A549 (cell line): Measurements from ENCODE around the gene C20orf173. TPM values are rescaled to one million over a fixed set of nuclear protein-coding genes. Genes with fewer than 3 reads are reported as not detected.

Source experiments
- ATAC-seq, 2 experiments: fragments of 200-7000 bp in 1 of 2; fragments of >200 bp in 1 of 2; cut with Nextera tagmentation in 1 of 2; cut with Tn5 transposase in 1 of 2; 3 replicates each; pipeline versions ENCODE4 v1.8.0 to v1.9.1; 2018 to 2020; ENCODE audit warnings: mild to moderate bottlenecking in 1 of 2, moderate library complexity in 1 of 2
- CTCF ChIA-PET: fragments of 300-600 bp; sonication (Branson Sonifier 250); formaldehyde crosslinking; extraction: SDS; loops from one replicate; lab custom pipeline; 2021; ENCODE audit warnings: antibody characterized with exemption, inconsistent platforms; lab: Yijun Ruan, JAX
- POLR2A ChIA-PET: fragments of 350-600 bp; formaldehyde crosslinking; extraction: SDS; loops from one replicate; lab custom pipeline; 2021; ENCODE audit warnings: antibody characterized with exemption, inconsistent platforms; lab: Yijun Ruan, JAX
- DNase-seq, 2 experiments: peaks; one replicate each; pipeline versions ENCODE4 v3.0.0 to v3.0.0-alpha.2; 2011 to 2016; ENCODE audit warnings: low read depth in 1 of 2, low spot score in 1 of 2
- FAIRE-seq: peaks from 2 replicates; lab custom pipeline; 2011; peaks lifted over from hg19 to GRCh38; lab: Jason Lieb, UNC
- H3K27ac ChIP-seq, 2 experiments: fragments of >200 bp; sonication (Bioruptor Twin); formaldehyde crosslinking; 3 replicates each; pipeline ENCODE4 v1.5.1; 2016 to 2017
- H3K4me1 ChIP-seq: fragments of >200 bp; sonication (Bioruptor Twin); formaldehyde crosslinking; 3 replicates; pipeline ENCODE4 v1.6.1; 2016
- H3K4me2 ChIP-seq: fragments of >200 bp; sonication (Bioruptor Twin); formaldehyde crosslinking; 3 replicates; pipeline ENCODE4 v1.6.1; 2016
- H3K4me3 ChIP-seq: fragments of >200 bp; sonication (Bioruptor Twin); formaldehyde crosslinking; 3 replicates; pipeline ENCODE4 v1.5.1; 2016
- H3K9me3 ChIP-seq: fragments of >200 bp; sonication (Bioruptor Twin); formaldehyde crosslinking; 3 replicates; pipeline ENCODE4 v1.6.1; 2016
- CTCF ChIP-seq: fragments of >200 bp; sonication (Bioruptor Twin); formaldehyde crosslinking; IDR thresholded peaks from 3 replicates; pipeline ENCODE4 v1.5.1; 2016
- EP300 ChIP-seq, 2 experiments: fragments of >200 bp; sonication (Bioruptor Twin); formaldehyde crosslinking; IDR thresholded peaks; 2 replicates in 1 of 2; 3 replicates in 1 of 2; pipeline ENCODE4 v1.6.1; 2016 to 2017
- FOSB ChIP-seq: fragments of 250-450 bp; sonication (Bioruptor Pico); IDR thresholded peaks from 2 replicates; pipeline ENCODE4 v1.5.0; 2020; ENCODE audit warnings: mild to moderate bottlenecking, moderate library complexity
- HOXB5 ChIP-seq: fragments of 250-450 bp; sonication (Bioruptor Pico); IDR thresholded peaks from 2 replicates; pipeline ENCODE4 v1.5.0; 2020; ENCODE audit warnings: mild to moderate bottlenecking, moderate library complexity
- KDM1A ChIP-seq: fragments of 200-600 bp; sonication (generic); IDR thresholded peaks from 2 replicates; pipeline ENCODE4 v1.6.1; 2016; ENCODE audit warnings: low read depth, mild to moderate bottlenecking
- MYC ChIP-seq: IDR thresholded peaks from 2 replicates; pipeline ENCODE4 v1.6.1; 2012; ENCODE audit warnings: mild to moderate bottlenecking, inconsistent platforms, low read length, improper control_type of control experiment, borderline replicate concordance
- PBX3 ChIP-seq: IDR thresholded peaks from 2 replicates; pipeline ENCODE4 v1.6.1; 2012
- PHF8 ChIP-seq: fragments of 200-600 bp; sonication (generic); IDR thresholded peaks from 2 replicates; pipeline ENCODE4 v1.6.1; 2016; ENCODE audit warnings: low read depth, mild to moderate bottlenecking, antibody characterized with exemption, moderate library complexity, borderline replicate concordance
- POLR2A ChIP-seq: IDR thresholded peaks from 2 replicates; pipeline ENCODE4 v1.6.1; 2012; ENCODE audit warnings: mild to moderate bottlenecking, low read length
- RAD21 ChIP-seq, 2 experiments: fragments of >200 bp in 1 of 2; sonication (Bioruptor Twin) in 1 of 2; formaldehyde crosslinking in 1 of 2; IDR thresholded peaks in 1 of 2; conservative IDR thresholded peaks in 1 of 2; 2 replicates in 1 of 2; 3 replicates in 1 of 2; pipeline ENCODE4 v1.6.1; 2012 to 2018; ENCODE audit warnings: inconsistent platforms in 1 of 2
- REST ChIP-seq: fragments of 200-600 bp; sonication (generic); IDR thresholded peaks from 2 replicates; pipeline ENCODE4 v1.6.1; 2016; ENCODE audit warnings: antibody characterized with exemption, mild to moderate bottlenecking, moderate library complexity
- SMC3 ChIP-seq: fragments of >200 bp; sonication (Bioruptor Twin); formaldehyde crosslinking; IDR thresholded peaks from 3 replicates; pipeline ENCODE4 v1.6.1; 2018; ENCODE audit warnings: inconsistent platforms
- USF2 ChIP-seq: fragments of 450-650 bp; IDR thresholded peaks from 2 replicates; pipeline ENCODE4 v1.6.1; 2014; ENCODE audit warnings: antibody characterized with exemption
- WGBS: methylation state at CpG from one replicate; pipeline ENCODE4 v1.1.6; 2017; ENCODE audit errors: missing lambda C conversion rate; 5-methylcytosine and 5-hydroxymethylcytosine counted together
- polyA plus RNA-seq, 4 experiments: library from polyadenylated mRNA; depleted of rRNA in 3 of 4; stranded (reverse); fragments of >200 nt; fragmentation: RNase III in 1 of 4; extraction: RNeasy Plus Mini Kit Qiagen cat#74134 plus additional on column Dnase treatment in 1 of 4; gene quantifications; 2 replicates in 3 of 4; 3 replicates in 1 of 4; pipeline ENCODE4 v1.2.3, GENCODE V29; 2011 to 2017

Gene C20orf173
- polyA plus RNA-seq, 2 of the 4 experiments (the other 2 are of a cell fraction): not detected

- no peak overlapping the region for H3K27ac ChIP-seq
Observed at GRCh38 chr20:35561671-35562070, 32.2 kb upstream of the C20orf173 start.

GRCh38 chr20:35561268-35561667 is 31.8 kb upstream of the C20orf173 start:
- CTCF ChIA-PET: interaction anchor here (1.3 to 2.2 kb wide), 4 partner anchors 10 to 114 kb away, joined by 3 to 8 read pairs (median 4); partner anchors contain the start of gene ERGIC3

More at GRCh38 chr20:35561671-35562070, 32.2 kb upstream of the C20orf173 start:
- FAIRE-seq (no peak), ATAC-seq (peak in 1 of 2 experiments; percentile 12; a peak in 2 of 6 replicates), DNase-seq (no peak)
- Histone ChIP-seq H3K9me3 (no peaks in the 10 kb centered on the region), H3K4me1 (no peaks in the 10 kb centered on the region), H3K4me3 (no peak overlapping the region), H3K4me2 (no peak overlapping the region)
- POLR2A ChIA-PET: no interaction called here
- 60% methylated on average over 5 of the region's 5 CpGs for WGBS
- CTCF ChIA-PET: interaction anchor here (1.3 to 1.4 kb wide), 3 partner anchors 11 to 114 kb away, joined by 3 to 4 read pairs (median 3); no protein-coding TSS in a partner anchor
- TF ChIP-seq FOSB (CRISPR knock-in tag) (no peak), USF2 (no peak), CTCF (0 out of 3 replicates have a peak, but pooled peaks have one; percentile 3), MYC (no peak), EP300 (IDR thresholded peaks at IDR 0.05) (no peak), KDM1A (no peak), HOXB5 (CRISPR knock-in tag) (no peak), PBX3 (no peak)

More at GRCh38 chr20:35561268-35561667, 31.8 kb upstream of the C20orf173 start:
- H3K4me3 ChIP-seq: no peak overlapping the region
- FAIRE-seq (no peak), DNase-seq (peak; percentile 27 to 46), ATAC-seq (peak; percentile 75 to 81)
- no peak overlapping the region for H3K4me2 ChIP-seq
- no peak overlapping the region for H3K27ac ChIP-seq
- no peak for TF ChIP-seq REST
- peak; percentile 11 to 40; a peak in 2 of 5 replicates for TF ChIP-seq RAD21 (conservative IDR thresholded peaks at IDR 0.05 in 1 of 2, IDR thresholded peaks at IDR 0.05 in 1 of 2)
- no peak for TF ChIP-seq PHF8
- TF ChIP-seq POLR2A: no peak
- TF ChIP-seq SMC3: 0 out of 3 replicates have a peak, but pooled peaks have one; percentile 11
- TF ChIP-seq CTCF: peak; percentile 26; the same call in 2 of the 3 replicates
- WGBS: 65% methylated on average over 5 of the region's 7 CpGs
- POLR2A ChIA-PET: interaction anchor here (0.5 kb wide), 1 partner anchor 62 kb away, joined by 4 read pairs; no protein-coding TSS in a partner anchor
- H3K4me1 ChIP-seq: no peaks in the 10 kb centered on the region
- H3K9me3 ChIP-seq: no peaks in the 10 kb centered on the region
